Tibial nerve (tissue), 4 donors: ENCODE data around the gene MRPL21. TPM values are rescaled to one million over a fixed set of nuclear protein-coding genes. Genes with fewer than 3 reads are reported as not detected.

Experiments
- DNase-seq, 2 donors: peaks; one replicate each; pipeline ENCODE4 v3.0.0-alpha.2; 2019; ENCODE audit warnings: low spot score in 2 of 2
- H3K27ac ChIP-seq, 4 donors: fragments of 200-600 bp; sonication (generic) in 3 of 4; one replicate each; pipeline ENCODE4 v1.5.1; 2017 to 2019; ENCODE audit warnings: mild to moderate bottlenecking in 1 of 4
- H3K27me3 ChIP-seq, 2 donors: fragments of 200-600 bp; sonication (generic) in 1 of 2; one replicate each; pipeline versions ENCODE4 v1.5.1 to v1.6.0; 2017 to 2019
- H3K36me3 ChIP-seq, 3 donors: fragments of 200-600 bp; sonication (generic); one replicate each; pipeline ENCODE4 v1.5.1; 2018 to 2019
- H3K4me1 ChIP-seq, 4 donors: fragments of 200-600 bp; sonication (generic) in 3 of 4; one replicate each; pipeline ENCODE4 v1.5.1; 2017 to 2019
- H3K4me3 ChIP-seq, 4 donors: fragments of 200-600 bp; sonication (generic) in 3 of 4; one replicate each; pipeline ENCODE4 v1.5.1; 2017 to 2019; ENCODE audit warnings: mild to moderate bottlenecking in 1 of 4, moderate library complexity in 1 of 4
- H3K9me3 ChIP-seq, 4 donors: fragments of 200-600 bp; sonication (generic) in 3 of 4; one replicate each; pipeline ENCODE4 v1.5.1; 2017 to 2019
- CTCF ChIP-seq, 5 experiments: fragments of 200-600 bp in 3 of 5; fragments of 450-650 bp in 2 of 5; sonication (generic) in 3 of 5; IDR thresholded peaks; one replicate each; pipeline ENCODE4 v1.5.1; 2016 to 2019; ENCODE audit warnings: antibody characterized with exemption in 5 of 5, mild to moderate bottlenecking in 3 of 5, moderate library complexity in 2 of 5
- EP300 ChIP-seq, 2 donors: sonication (generic); formaldehyde crosslinking; IDR thresholded peaks; one replicate each; pipeline ENCODE4 v1.6.1; 2017; ENCODE audit warnings: antibody characterized with exemption in 2 of 2, mild to moderate bottlenecking in 1 of 2
- POLR2A ChIP-seq, 2 donors: fragments of 450-650 bp; IDR thresholded peaks; one replicate each; pipeline ENCODE4 v1.6.1; 2017; ENCODE audit warnings: antibody characterized with exemption in 2 of 2, mild to moderate bottlenecking in 2 of 2, moderate library complexity in 2 of 2
- WGBS, 2 donors: methylation state at CpG; one replicate each; pipeline ENCODE4 v1.1.5; 2018; 5-methylcytosine and 5-hydroxymethylcytosine counted together
- total RNA-seq, 4 donors: library from RNA; depleted of rRNA; stranded (reverse); fragments of >200 nt; gene quantifications; one replicate each; pipeline ENCODE4 v1.1.0, GENCODE V29; 2016

The MRPL21 gene
- total RNA-seq, 4 donors from 2014 or later: 35.9 to 78.0 (median 49.8) TPM

- no peaks in the 10 kb centered on the region for H3K9me3 ChIP-seq
- WGBS, 2 donors: 92 to 95% methylated on average over 13 of the region's 13 CpGs
- H3K4me3 ChIP-seq: no peak overlapping the region
- H3K27me3 ChIP-seq: no peaks in the 10 kb centered on the region
- peaks cover 4 to 99% (median 18%) of the 10 kb centered on the region in 3 donors for H3K36me3 ChIP-seq
- TF ChIP-seq EP300 (IDR thresholded peaks at IDR 0.05): no peak
- no peak for TF ChIP-seq CTCF (IDR thresholded peaks at IDR 0.05)
- no peak for TF ChIP-seq POLR2A (IDR thresholded peaks at IDR 0.05)
- H3K27ac ChIP-seq: no peak overlapping the region
- no peaks in the 10 kb centered on the region for H3K4me1 ChIP-seq
- DNase-seq: no peak
Measured at GRCh38 chr11:68916439-68916838, 12.8 kb upstream of the MRPL21 start.

DNA sequence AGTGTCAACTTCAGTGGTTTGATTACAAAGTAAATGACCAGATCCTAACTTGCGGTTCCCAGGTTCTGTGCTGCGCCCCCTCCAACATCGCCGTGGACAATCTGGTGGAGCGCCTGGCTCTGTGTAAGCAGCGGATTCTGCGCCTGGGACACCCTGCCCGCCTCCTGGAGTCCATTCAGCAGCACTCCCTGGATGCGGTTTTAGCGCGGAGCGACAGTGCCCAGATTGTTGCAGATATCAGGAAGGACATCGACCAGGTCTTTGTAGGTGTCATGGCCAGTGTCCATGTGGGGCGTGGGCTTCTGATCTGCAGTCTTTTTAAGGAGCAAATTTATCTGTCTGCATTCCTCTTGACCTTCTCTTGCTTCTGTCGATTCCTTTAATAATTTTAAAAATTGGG, 11.1 kb upstream of the MRPL21 start:
- H3K9me3 ChIP-seq: no peaks in the 10 kb centered on the region
- no peak for DNase-seq
- WGBS, 2 donors: 95 to 97% methylated on average over 15 of the region's 15 CpGs
- H3K4me3 ChIP-seq: no peak overlapping the region
- H3K36me3 ChIP-seq: peaks cover 4 to 99% (median 24%) of the 10 kb centered on the region in 3 donors
- H3K4me1 ChIP-seq: no peaks in the 10 kb centered on the region
- H3K27me3 ChIP-seq: no peaks in the 10 kb centered on the region
- no peak overlapping the region for H3K27ac ChIP-seq
- TF ChIP-seq EP300 (IDR thresholded peaks at IDR 0.05) (no peak), CTCF (IDR thresholded peaks at IDR 0.05) (no peak), POLR2A (IDR thresholded peaks at IDR 0.05) (no peak)

- Histone ChIP-seq H3K4me1 (no peaks in the 10 kb centered on the region), H3K4me3 (no peak overlapping the region), H3K9me3 (no peaks in the 10 kb centered on the region), H3K27ac (no peak overlapping the region), H3K36me3 (peaks cover 4 to 99% (median 21%) of the 10 kb centered on the region in 3 donors), H3K27me3 (no peaks in the 10 kb centered on the region)
- WGBS, 2 donors: 94 to 97% methylated on average over 5 of the region's 5 CpGs
- no peak for DNase-seq
- TF ChIP-seq EP300 (IDR thresholded peaks at IDR 0.05) (no peak), POLR2A (IDR thresholded peaks at IDR 0.05) (no peak), CTCF (IDR thresholded peaks at IDR 0.05) (no peak)
Measured at GRCh38 chr11:68913188-68913587, 9.6 kb upstream of the MRPL21 start.

- H3K27ac ChIP-seq: no peak overlapping the region
- DNase-seq: no peak
- WGBS, 2 donors: 85 to 91% methylated on average over 5 of the region's 5 CpGs
- peaks cover 4 to 99% (median 21%) of the 10 kb centered on the region in 3 donors for H3K36me3 ChIP-seq
- H3K9me3 ChIP-seq: no peaks in the 10 kb centered on the region
- no peak for TF ChIP-seq POLR2A (IDR thresholded peaks at IDR 0.05)
- TF ChIP-seq CTCF (IDR thresholded peaks at IDR 0.05): no peak
- no peak for TF ChIP-seq EP300 (IDR thresholded peaks at IDR 0.05)
- no peaks in the 10 kb centered on the region for H3K4me1 ChIP-seq
- no peak overlapping the region for H3K4me3 ChIP-seq
- H3K27me3 ChIP-seq: no peaks in the 10 kb centered on the region
Measured at GRCh38 chr11:68912254-68912653, 8.6 kb upstream of the MRPL21 start.

DNA sequence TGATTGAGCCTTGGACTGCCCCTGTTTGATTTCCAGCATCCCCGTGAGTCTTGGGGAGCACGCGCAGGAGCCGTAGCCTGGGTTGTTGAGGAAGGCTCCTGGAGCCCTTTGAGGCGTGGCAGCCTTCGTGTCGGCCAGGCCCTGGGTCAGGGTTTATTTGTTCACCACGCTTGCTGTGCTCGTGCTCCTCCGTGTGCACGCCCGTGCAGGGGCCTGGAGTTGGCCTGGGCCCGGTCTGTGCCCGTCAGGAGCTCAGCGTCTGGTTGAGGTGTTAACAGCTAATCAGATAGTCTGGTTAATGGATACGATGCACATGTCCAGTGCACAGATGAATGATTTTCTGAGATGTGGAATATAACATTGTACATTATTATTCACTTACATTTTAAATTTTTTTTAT, 8.1 kb upstream of the MRPL21 start:
- Histone ChIP-seq H3K27me3 (no peaks in the 10 kb centered on the region), H3K9me3 (no peaks in the 10 kb centered on the region), H3K4me1 (no peaks in the 10 kb centered on the region), H3K27ac (no peak overlapping the region), H3K4me3 (no peak overlapping the region), H3K36me3 (peaks cover 4 to 99% (median 21%) of the 10 kb centered on the region in 3 donors)
- no peak for DNase-seq
- 96% methylated on average over 16 of the region's 16 CpGs for WGBS, 2 donors
- TF ChIP-seq POLR2A (IDR thresholded peaks at IDR 0.05): no peak
- no peak for TF ChIP-seq EP300 (IDR thresholded peaks at IDR 0.05)
- TF ChIP-seq CTCF (IDR thresholded peaks at IDR 0.05): no peak
